H9 (cell line): ENCODE results near the gene PRSS1. TPM values are rescaled to one million over a fixed set of nuclear protein-coding genes. Genes with fewer than 3 reads are reported as not detected.
A peak's percentile ranks its signal among the peaks of the same experiment; 100 is the strongest.
"Not testable (repeated sequence)": the region's sequence is repeated elsewhere in the genome, so short reads cannot be mapped to it uniquely, and the experiment has no call there.

Source experiments
- DNase-seq: peaks from one replicate; pipeline ENCODE4 v3.0.0-alpha.2; 2017
- H2AFZ ChIP-seq: one replicate; pipeline ENCODE4 v1.6.1; 2013; ENCODE audit warnings: mild to moderate bottlenecking, low read length, control low read depth, moderate library complexity
- H2AK5ac ChIP-seq: 2 replicates; pipeline ENCODE4 v1.6.1; 2013; ENCODE audit warnings: low read length, control low read depth, mixed read lengths; ENCODE audit not compliant: insufficient read length
- H2BK120ac ChIP-seq: one replicate; pipeline ENCODE4 v1.6.1; 2013; ENCODE audit warnings: low read depth, mild to moderate bottlenecking, low read length, control low read depth, inconsistent platforms; ENCODE audit not compliant: poor library complexity, severe bottlenecking
- H2BK12ac ChIP-seq: 2 replicates; pipeline ENCODE4 v1.6.1; 2013; ENCODE audit warnings: low read length, control low read depth, mixed read lengths, low read depth; ENCODE audit not compliant: insufficient read length
- H2BK15ac ChIP-seq: 2 replicates; pipeline ENCODE4 v1.6.1; 2013; ENCODE audit warnings: low read depth, low read length, control low read depth
- H2BK20ac ChIP-seq: one replicate; pipeline ENCODE4 v1.6.1; 2013; ENCODE audit warnings: low read depth, mild to moderate bottlenecking, low read length, control low read depth, inconsistent platforms; ENCODE audit not compliant: poor library complexity, severe bottlenecking
- H2BK5ac ChIP-seq: 2 replicates; pipeline ENCODE4 v1.6.1; 2013; ENCODE audit warnings: low read length, control low read depth, mixed read lengths; ENCODE audit not compliant: insufficient read length
- H3K14ac ChIP-seq: 2 replicates; pipeline ENCODE4 v1.6.1; 2013; ENCODE audit warnings: low read length, control low read depth; ENCODE audit not compliant: insufficient read depth
- H3K18ac ChIP-seq: 2 replicates; pipeline ENCODE4 v1.6.1; 2013; ENCODE audit warnings: low read depth, mild to moderate bottlenecking, mixed read lengths, low read length, control low read depth; ENCODE audit not compliant: insufficient read length
- H3K23ac ChIP-seq: 2 replicates; pipeline ENCODE4 v1.6.1; 2013; ENCODE audit warnings: low read length, control low read depth, mixed read lengths, low read depth; ENCODE audit not compliant: insufficient read length
- H3K23me2 ChIP-seq: 2 replicates; pipeline ENCODE4 v1.6.1; 2013; ENCODE audit warnings: low read depth, mild to moderate bottlenecking, mixed read lengths, low read length, control low read depth; ENCODE audit not compliant: insufficient read length, poor library complexity, severe bottlenecking
- H3K27ac ChIP-seq: 2 replicates; pipeline ENCODE4 v1.5.1; 2013; ENCODE audit warnings: low read length, control low read depth, mixed read lengths, low read depth; ENCODE audit not compliant: insufficient read length
- H3K27me3 ChIP-seq: 2 replicates; pipeline ENCODE4 v1.6.1; 2013; ENCODE audit warnings: low read length, control low read depth, inconsistent platforms; ENCODE audit not compliant: insufficient read depth
- H3K4ac ChIP-seq: 2 replicates; pipeline ENCODE4 v1.6.1; 2013; ENCODE audit warnings: low read depth, mild to moderate bottlenecking, control low read depth, inconsistent platforms, low read length, moderate library complexity
- H3K4me1 ChIP-seq: 2 replicates; pipeline ENCODE4 v1.6.1; 2013; ENCODE audit warnings: low read length, control low read depth, inconsistent platforms; ENCODE audit not compliant: insufficient read depth
- H3K4me2 ChIP-seq: 2 replicates; pipeline ENCODE4 v1.6.1; 2013; ENCODE audit warnings: low read length, control low read depth, mixed read lengths; ENCODE audit not compliant: insufficient read length, insufficient read depth
- H3K56ac ChIP-seq: 2 replicates; pipeline ENCODE4 v1.6.1; 2013; ENCODE audit warnings: low read depth, mild to moderate bottlenecking, mixed read lengths, low read length, control low read depth; ENCODE audit not compliant: insufficient read length
- H3K79me1 ChIP-seq: 2 replicates; pipeline ENCODE4 v1.6.1; 2013; ENCODE audit warnings: low read depth, mild to moderate bottlenecking, moderate library complexity, low read length, control low read depth, inconsistent platforms; ENCODE audit not compliant: insufficient read depth, poor library complexity, severe bottlenecking
- H3K79me2 ChIP-seq: 2 replicates; pipeline ENCODE4 v1.6.1; 2013; ENCODE audit warnings: low read length, control low read depth, inconsistent platforms; ENCODE audit not compliant: insufficient read depth
- H3K9ac ChIP-seq: 2 replicates; pipeline ENCODE4 v1.6.1; 2013; ENCODE audit warnings: low read length, control low read depth, mixed read lengths; ENCODE audit not compliant: insufficient read length; ENCODE audit errors: extremely low read depth
- H3K9me3 ChIP-seq: one replicate; pipeline ENCODE4 v1.6.1; 2013; ENCODE audit warnings: low read depth, low read length, inconsistent platforms; ENCODE audit not compliant: control insufficient read depth
- H3T11ph ChIP-seq: one replicate; pipeline ENCODE4 v1.6.1; 2013; ENCODE audit warnings: mild to moderate bottlenecking, low read length, control low read depth, inconsistent platforms
- H4K20me1 ChIP-seq: one replicate; pipeline ENCODE4 v1.6.1; 2013; ENCODE audit not compliant: control insufficient read depth, insufficient read length, insufficient read depth
- H4K5ac ChIP-seq: 2 replicates; pipeline ENCODE4 v1.6.1; 2013; ENCODE audit warnings: low read depth, mild to moderate bottlenecking, mixed read lengths, low read length, control low read depth; ENCODE audit not compliant: insufficient read length
- H4K8ac ChIP-seq: replicated peaks from 2 replicates; pipeline ENCODE4 v1.6.1; 2013; ENCODE audit warnings: low read length, control low read depth, mixed read lengths, low read depth; ENCODE audit not compliant: insufficient read length
- H4K91ac ChIP-seq: 2 replicates; pipeline ENCODE4 v1.6.1; 2013; ENCODE audit warnings: low read depth, mild to moderate bottlenecking, moderate library complexity, mixed read lengths, low read length, control low read depth; ENCODE audit not compliant: insufficient read length
- H3K27ac Mint-ChIP-seq, 3 experiments: 2 replicates in 2 of 3; 3 replicates in 1 of 3; pipeline ENCODE4 v1.8.0; 2020 to 2021; ENCODE audit warnings: mixed read lengths in 3 of 3, mild to moderate bottlenecking in 1 of 3, moderate library complexity in 1 of 3
- H3K27me3 Mint-ChIP-seq: 2 replicates; pipeline ENCODE4 v1.8.0; 2021; ENCODE audit warnings: low read depth, mild to moderate bottlenecking, moderate library complexity, mixed read lengths
- H3K36me3 Mint-ChIP-seq, 3 experiments: 2 replicates in 2 of 3; 3 replicates in 1 of 3; pipeline ENCODE4 v1.8.0; 2020 to 2021; ENCODE audit warnings: low read depth in 3 of 3, mixed read lengths in 3 of 3; ENCODE audit not compliant: insufficient read depth in 1 of 3
- H3K4me1 Mint-ChIP-seq, 2 experiments: 2 replicates each; pipeline ENCODE4 v1.8.0; 2020; ENCODE audit warnings: mixed read lengths in 2 of 2
- H3K4me3 Mint-ChIP-seq, 2 experiments: 2 replicates in 1 of 2; 3 replicates in 1 of 2; pipeline ENCODE4 v1.8.0; 2020 to 2021; ENCODE audit warnings: mild to moderate bottlenecking in 2 of 2, mixed read lengths in 2 of 2, moderate library complexity in 1 of 2
- H3K9me3 Mint-ChIP-seq, 2 experiments: 2 replicates in 1 of 2; 3 replicates in 1 of 2; pipeline ENCODE4 v1.8.0; 2020; ENCODE audit warnings: mild to moderate bottlenecking in 2 of 2, mixed read lengths in 2 of 2, moderate library complexity in 1 of 2
- CTCF ChIP-seq: fragments of 200-600 bp; sonication (generic); conservative IDR thresholded peaks from 3 replicates; pipeline ENCODE4 v1.8.0; 2021; ENCODE audit warnings: antibody characterized with exemption, mild to moderate bottlenecking
- WGBS: extraction: QIAGEN DNeasy Blood & Tissue Kit; methylation state at CpG from one replicate; pipeline ENCODE4 v1.1.7; 2013; ENCODE audit warnings: missing lambda C conversion rate, low lambda C conversion rate, mixed read lengths; ENCODE audit not compliant: insufficient read length; ENCODE audit errors: extremely low coverage; 5-methylcytosine and 5-hydroxymethylcytosine counted together
- long read RNA-seq: library from polyadenylated mRNA; unstranded; transcript quantifications from one replicate; pipeline ENCODE4 v2.0.0, GENCODE V29; 2020
- total RNA-seq: library from RNA; stranded (reverse); gene quantifications from 2 replicates; pipeline ENCODE4 v1.2.1, GENCODE V29; 2021

PRSS1 gene
- not detected in 2 replicates for total RNA-seq
- long read RNA-seq: 0 reads

- Histone ChIP-seq H3K14ac (no peak within 1 kb of the TSS), H2AFZ (no peak within 1 kb of the TSS), H2BK120ac (no peak within 1 kb of the TSS), H3K27ac (no peak within 1 kb of the TSS), H3K79me2 (no peaks in the 10 kb centered on the region), H4K5ac (no peak within 1 kb of the TSS), H3K4me1 (no peaks in the 10 kb centered on the region; the same call in 1 of the 2 replicates), H3K4ac (no peak within 1 kb of the TSS), H2BK15ac (no peak within 1 kb of the TSS), H3K27me3 (no peaks in the 10 kb centered on the region), H3T11ph (no peak within 1 kb of the TSS), H3K18ac (no peak within 1 kb of the TSS), H4K20me1 (no peaks in the 10 kb centered on the region), H2BK20ac (no peak within 1 kb of the TSS), H4K91ac (no peak within 1 kb of the TSS), H2AK5ac (no peak within 1 kb of the TSS), H4K8ac (no peak within 1 kb of the TSS), H3K4me2 (no peak within 1 kb of the TSS), H3K9ac (no peak within 1 kb of the TSS), H2BK12ac (no peak within 1 kb of the TSS), H2BK5ac (no peak within 1 kb of the TSS), H3K23ac (no peak within 1 kb of the TSS), H3K79me1 (no peaks in the 10 kb centered on the region), H3K56ac (no peak within 1 kb of the TSS), H3K9me3 (no peaks in the 10 kb centered on the region), H3K23me2 (no peaks in the 10 kb centered on the region)
- Mint-ChIP-seq H3K4me1 (peaks cover 0 to 6% of the 10 kb centered on the region in 2 experiments; a peak in 1 of 4 replicates), H3K4me3 (no peak within 1 kb of the TSS), H3K36me3 (no peaks in the 10 kb centered on the region; a peak in 1 of 7 replicates), H3K27ac (no peak within 1 kb of the TSS; a peak in 1 of 7 replicates), H3K27me3 (peaks cover 8% of the 10 kb centered on the region), H3K9me3 (peaks cover 0 to 3% of the 10 kb centered on the region in 2 experiments; a peak in 2 of 5 replicates)
- DNase-seq: no peak
- TF ChIP-seq CTCF: no peak
- WGBS: no CpG with 5 or more reads among the region's 11 CpGs
Observed at GRCh38 chr7:142749218-142749993, at the start of gene PRSS1. Gene PRSS1, plus strand, starts transcription at chr7:142749472. Its CDS starts 13 bp downstream, at chr7:142749485.

DNA sequence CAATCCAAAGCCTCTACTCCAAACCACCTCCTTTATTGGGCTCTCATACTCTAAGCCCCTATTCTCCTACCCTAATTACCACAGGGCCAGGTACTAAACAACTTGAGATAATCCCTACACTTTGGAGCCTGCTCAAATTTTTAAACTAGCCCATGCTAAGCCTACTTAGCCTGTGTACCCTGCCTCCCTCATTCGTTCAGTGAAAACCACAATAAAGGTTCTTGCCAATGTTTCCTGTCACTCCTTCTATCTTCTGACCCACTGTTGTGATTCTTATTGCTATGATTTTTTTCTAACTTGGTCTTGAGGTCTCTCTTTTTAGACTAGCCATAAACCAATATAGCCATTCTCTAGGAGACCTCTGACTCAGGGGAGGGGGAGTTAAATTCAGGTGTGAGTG lies 48.3 kb upstream of the PRSS1 start:
- not testable (repeated sequence) for H3K23ac ChIP-seq, H2BK5ac ChIP-seq, H4K8ac ChIP-seq, DNase-seq, H4K5ac ChIP-seq, H3K4ac ChIP-seq, H3K18ac ChIP-seq, H3K9me3 ChIP-seq, H3K14ac ChIP-seq, H3K23me2 ChIP-seq, H3K56ac ChIP-seq, H2BK20ac ChIP-seq, H4K20me1 ChIP-seq, H3K27me3 ChIP-seq, H3K4me2 ChIP-seq, H2AK5ac ChIP-seq, H2BK12ac ChIP-seq, H3T11ph ChIP-seq, H3K4me1 ChIP-seq, H2BK120ac ChIP-seq, H3K4me3 Mint-ChIP-seq, H2AFZ ChIP-seq, H3K9ac ChIP-seq, H3K79me2 ChIP-seq, H3K79me1 ChIP-seq, H3K27ac ChIP-seq, H4K91ac ChIP-seq, H2BK15ac ChIP-seq, H3K27me3 Mint-ChIP-seq, H3K9me3 Mint-ChIP-seq
- WGBS: no CpG with 5 or more reads among the region's 1 CpG
- peaks cover 0 to 24% (median 12%) of the 10 kb centered on the region in 3 experiments; a peak in 5 of 7 replicates for H3K36me3 Mint-ChIP-seq
- peaks cover 67 to 77% of the 10 kb centered on the region in 2 experiments for H3K4me1 Mint-ChIP-seq
- H3K27ac Mint-ChIP-seq: peak overlapping the region in 1 of 3 experiments; percentile 25; a peak in 1 of 7 replicates
